ENCODE measurements around the gene BTNL8.

The BTNL8 gene

GRCh38 chr5:180990086-180990881, 91.3 kb downstream of the BTNL8 start:
- H3K4me3 ChIP-seq (ENCODE audit: low read depth, low read length, poor library complexity, severe bottlenecking) = peak overlapping the region; percentile 53

GRCh38 chr5:180990882-180991242, 91.9 kb downstream of the BTNL8 start:
- H3F3A ChIP-seq (ENCODE audit: insufficient read depth, low read length) = no peaks in the 10 kb centered on the region
- H3K36me3 ChIP-seq (ENCODE audit: insufficient read depth, low read length) = no peaks in the 10 kb centered on the region
- no peaks in the 10 kb centered on the region for H4K20me1 ChIP-seq (ENCODE audit: insufficient read depth, low read length)
- no peaks in the 10 kb centered on the region for H3K79me2 ChIP-seq (ENCODE audit: insufficient read depth, low read length)
- H3K27me3 ChIP-seq (ENCODE audit: insufficient read depth, low read length) = no peaks in the 10 kb centered on the region
- peak overlapping the region; percentile 53 for H3K4me3 ChIP-seq (ENCODE audit: low read depth, low read length, poor library complexity, severe bottlenecking)
- H3K9ac ChIP-seq (ENCODE audit: low read length) = peak overlapping the region; percentile 59; the same call in 1 of the 2 replicates
- H3K9me2 ChIP-seq (ENCODE audit: low read depth, low read length) = no peaks in the 10 kb centered on the region
- H3K9me3 ChIP-seq (ENCODE audit: low read length) = no peaks in the 10 kb centered on the region
- H2AFZ ChIP-seq (ENCODE audit: low read length) = no peak overlapping the region
- H3K27ac ChIP-seq (ENCODE audit: low read depth, low read length, poor library complexity, severe bottlenecking) = peak overlapping the region; percentile 83
- TF ChIP-seq CTCF (IDR thresholded peaks at IDR 0.05; ENCODE audit: low read length) (no peak), EZH2 (IDR thresholded peaks at IDR 0.05; ENCODE audit: borderline replicate concordance, low read length) (no peak)
- peaks cover 33% of the 10 kb centered on the region for H3K4me1 ChIP-seq (ENCODE audit: insufficient read depth, low read length, severe bottlenecking)
- peak overlapping the region; percentile 70 for H3K4me2 ChIP-seq (ENCODE audit: low read length)

More at GRCh38 chr5:180990086-180990881, 91.3 kb downstream of the BTNL8 start:
- H3K9me3 ChIP-seq (ENCODE audit: low read length) = no peaks in the 10 kb centered on the region
- H3K27ac ChIP-seq (ENCODE audit: low read depth, low read length, poor library complexity, severe bottlenecking) = peak overlapping the region; percentile 83
- no peak for TF ChIP-seq EZH2 (IDR thresholded peaks at IDR 0.05; ENCODE audit: borderline replicate concordance, low read length)
- TF ChIP-seq CTCF (IDR thresholded peaks at IDR 0.05; ENCODE audit: low read length) = no peak
- H3K9me2 ChIP-seq (ENCODE audit: low read depth, low read length) = no peaks in the 10 kb centered on the region
- H3K4me2 ChIP-seq (ENCODE audit: low read length) = peak overlapping the region; percentile 70
- no peaks in the 10 kb centered on the region for H3F3A ChIP-seq (ENCODE audit: insufficient read depth, low read length)
- H3K79me2 ChIP-seq (ENCODE audit: insufficient read depth, low read length) = no peaks in the 10 kb centered on the region
- no peaks in the 10 kb centered on the region for H3K27me3 ChIP-seq (ENCODE audit: insufficient read depth, low read length)
- H2AFZ ChIP-seq (ENCODE audit: low read length) = peak overlapping the region; percentile 5; the same call in 1 of the 2 replicates
- H3K36me3 ChIP-seq (ENCODE audit: insufficient read depth, low read length) = no peaks in the 10 kb centered on the region
- H3K4me1 ChIP-seq (ENCODE audit: insufficient read depth, low read length, severe bottlenecking) = peaks cover 33% of the 10 kb centered on the region
- no peaks in the 10 kb centered on the region for H4K20me1 ChIP-seq (ENCODE audit: insufficient read depth, low read length)
- H3K9ac ChIP-seq (ENCODE audit: low read length) = peak overlapping the region; percentile 59; the same call in 1 of the 2 replicates

All from OCI-LY1 (cell line).